Parathyroid adenoma (tissue), 2 donors: ENCODE data around the gene MIA.

ENCODE experiments used
- H2AFZ ChIP-seq: fragments of 300-600 bp; sonication (generic); one replicate; pipeline ENCODE4 v1.7.0; 2017; ENCODE audit warnings: antibody characterized with exemption, mild to moderate bottlenecking
- H3K27ac ChIP-seq: fragments of 300-600 bp; sonication (generic); one replicate; pipeline ENCODE4 v1.7.0; 2017
- H3K27me3 ChIP-seq: fragments of 300-600 bp; sonication (generic); one replicate; pipeline ENCODE4 v1.7.0; 2017; ENCODE audit warnings: low read length; ENCODE audit not compliant: control insufficient read depth, insufficient read depth
- H3K36me3 ChIP-seq: fragments of 300-600 bp; sonication (generic); one replicate; pipeline ENCODE4 v1.7.0; 2017; ENCODE audit warnings: low read length; ENCODE audit not compliant: control insufficient read depth, insufficient read depth
- H3K4me1 ChIP-seq: fragments of 300-600 bp; sonication (generic); one replicate; pipeline ENCODE4 v1.7.0; 2017; ENCODE audit warnings: control low read depth
- H3K4me2 ChIP-seq: fragments of 300-600 bp; sonication (generic); one replicate; pipeline ENCODE4 v1.7.0; 2017; ENCODE audit warnings: low read length
- H3K4me3 ChIP-seq: fragments of 300-600 bp; sonication (generic); one replicate; pipeline ENCODE4 v1.7.0; 2017; ENCODE audit warnings: low read depth, low read length
- H3K79me2 ChIP-seq: fragments of 300-600 bp; sonication (generic); one replicate; pipeline ENCODE4 v1.7.0; 2017; ENCODE audit warnings: control low read depth
- H3K9ac ChIP-seq: fragments of 300-600 bp; sonication (generic); one replicate; pipeline ENCODE4 v1.7.0; 2017; ENCODE audit warnings: mild to moderate bottlenecking
- H3K9me3 ChIP-seq: fragments of 300-600 bp; sonication (generic); one replicate; pipeline ENCODE4 v1.7.0; 2017; ENCODE audit warnings: low read length; ENCODE audit not compliant: control insufficient read depth
- CTCF ChIP-seq: fragments of 300-600 bp; sonication (generic); IDR thresholded peaks from one replicate; pipeline ENCODE4 v1.7.0; 2017; ENCODE audit warnings: antibody characterized with exemption, mild to moderate bottlenecking
- donor health status: primary hyperparathyroidism.

MIA gene

DNA sequence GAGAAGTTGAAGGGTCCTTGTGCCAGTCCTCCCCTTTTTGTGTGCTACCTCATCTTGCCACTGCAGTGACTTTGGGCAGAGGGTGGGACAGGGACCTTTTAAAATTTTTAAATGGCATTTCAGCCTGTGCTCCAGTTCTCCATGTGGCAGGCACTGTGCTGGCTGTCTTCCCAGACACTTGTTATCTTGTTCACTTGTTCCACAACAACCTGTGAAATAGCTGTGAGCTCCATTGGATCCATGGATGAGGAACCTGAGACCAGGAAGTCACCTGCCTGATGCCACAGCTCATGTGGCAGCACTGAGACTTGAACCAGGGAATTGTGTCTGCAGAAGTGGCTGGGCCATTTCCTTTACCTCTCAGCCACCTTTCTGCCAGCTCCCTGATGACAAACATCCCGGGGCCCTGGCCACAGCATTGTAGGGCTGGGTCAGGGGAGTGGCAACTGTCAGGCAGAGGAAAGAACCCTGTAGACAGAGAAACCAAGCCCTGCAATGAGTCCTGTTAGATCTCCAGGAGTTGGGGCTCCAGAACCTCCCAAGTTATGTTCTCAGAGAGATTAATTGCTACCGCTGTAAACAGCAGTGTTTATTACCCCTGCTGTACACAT, 30.0 kb downstream of the MIA start:
- no peak for TF ChIP-seq CTCF
- no peaks in the 10 kb centered on the region for H3K36me3 ChIP-seq

DNA sequence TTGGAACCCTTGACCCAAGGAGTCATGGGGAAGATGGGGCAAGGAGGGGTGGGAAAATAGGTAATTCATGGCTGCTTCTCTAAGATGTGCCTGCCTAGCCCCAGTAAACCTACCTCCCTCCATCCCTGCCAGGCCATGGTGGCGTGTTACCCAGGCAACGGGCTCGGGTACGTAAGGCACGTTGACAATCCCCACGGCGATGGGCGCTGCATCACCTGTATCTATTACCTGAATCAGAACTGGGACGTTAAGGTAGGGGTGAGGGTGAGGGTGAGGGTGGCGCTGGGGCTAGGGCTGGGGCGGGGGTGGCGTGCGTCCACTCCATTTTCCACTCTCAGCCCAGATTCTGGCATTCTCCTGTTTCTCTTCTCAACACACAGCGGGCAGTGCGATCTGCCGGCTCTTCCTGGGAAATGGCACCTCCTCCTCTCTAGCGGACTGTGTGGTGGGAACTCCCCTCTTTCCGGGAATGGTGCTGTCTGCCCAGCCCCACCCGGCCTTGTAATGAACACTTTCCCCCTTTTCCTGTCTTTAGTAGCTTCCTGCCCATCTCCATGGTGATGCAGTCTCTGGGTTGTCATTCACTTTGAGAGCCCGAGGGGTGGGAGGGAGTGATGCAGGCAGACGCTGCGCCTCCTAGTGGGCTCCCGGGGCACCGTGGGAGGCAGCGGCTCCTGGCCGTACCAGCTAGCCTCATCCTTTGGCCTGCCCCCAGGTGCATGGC, 31.3 kb downstream of the MIA start:
- Histone ChIP-seq H3K4me1 (peaks cover 43% of the 10 kb centered on the region), H2AFZ (no peak overlapping the region), H3K36me3 (no peaks in the 10 kb centered on the region), H3K4me2 (no peak overlapping the region), H3K4me3 (no peak overlapping the region), H3K9me3 (no peaks in the 10 kb centered on the region), H3K27ac (peak overlapping the region; percentile 63), H3K79me2 (no peaks in the 10 kb centered on the region), H3K9ac (no peak overlapping the region), H3K27me3 (no peaks in the 10 kb centered on the region)
- peak; percentile 85 for TF ChIP-seq CTCF

More for the DNA sequence above, 30.0 kb downstream of the MIA start:
- Histone ChIP-seq H2AFZ (no peak overlapping the region), H3K4me3 (no peak overlapping the region), H3K27ac (peak overlapping the region; percentile 52), H3K4me1 (peaks cover 43% of the 10 kb centered on the region), H3K9ac (no peak overlapping the region), H3K79me2 (peaks cover 3% of the 10 kb centered on the region), H3K4me2 (peak overlapping the region; percentile 5), H3K9me3 (no peaks in the 10 kb centered on the region), H3K27me3 (no peaks in the 10 kb centered on the region)

GRCh38 chr19:40807147-40808020, 32.1 kb downstream of the MIA start:
- Histone ChIP-seq H3K79me2 (no peaks in the 10 kb centered on the region), H3K4me2 (no peak overlapping the region), H3K36me3 (no peaks in the 10 kb centered on the region), H3K9me3 (no peaks in the 10 kb centered on the region), H3K27me3 (no peaks in the 10 kb centered on the region), H3K9ac (no peak overlapping the region), H3K4me3 (no peak overlapping the region), H3K4me1 (peaks cover 37% of the 10 kb centered on the region), H3K27ac (peak overlapping the region; percentile 63), H2AFZ (no peak overlapping the region)
- TF ChIP-seq CTCF, result peak; percentile 26

- Histone ChIP-seq H2AFZ (no peak overlapping the region), H3K27ac (no peak overlapping the region), H3K9me3 (no peaks in the 10 kb centered on the region), H3K4me1 (peaks cover 33% of the 10 kb centered on the region), H3K36me3 (no peaks in the 10 kb centered on the region), H3K9ac (no peak overlapping the region), H3K27me3 (no peaks in the 10 kb centered on the region), H3K79me2 (no peaks in the 10 kb centered on the region), H3K4me2 (no peak overlapping the region), H3K4me3 (no peak overlapping the region)
- peak; percentile 1 for TF ChIP-seq CTCF
Measured at GRCh38 chr19:40808021-40808325, 32.7 kb downstream of the MIA start.
